Stimulated activated naive CD8-positive, alpha-beta T cell treated with anti-CD3 and anti-CD28 coated beads, Interleukin-15, amount 100 ng/mL, for 72 hours (primary cell): ENCODE data around the gene EFL1.

Experiments used
- ATAC-seq: fragments of 150-1000 bp; cut with Tn5 transposase; 2 replicates; pipeline ENCODE4 v1.10.0; 2021; ENCODE audit warnings: mild to moderate bottlenecking, moderate library complexity
- DNase-seq, 2 donors: peaks; one replicate each; pipeline ENCODE4 v3.0.0; 2021 to 2022
- H3K27ac Mint-ChIP-seq, 2 donors: one replicate each; pipeline ENCODE4 v1.8.0; 2022; ENCODE audit warnings: mild to moderate bottlenecking in 2 of 2, mixed read lengths in 2 of 2, moderate library complexity in 2 of 2
- H3K27me3 Mint-ChIP-seq: one replicate; pipeline ENCODE4 v1.8.0; 2022; ENCODE audit warnings: mixed read lengths
- H3K4me1 Mint-ChIP-seq: one replicate; pipeline ENCODE4 v1.8.0; 2022; ENCODE audit warnings: mild to moderate bottlenecking, mixed read lengths
- H3K4me3 Mint-ChIP-seq, 2 donors: one replicate each; pipeline ENCODE4 v1.8.0; 2022; ENCODE audit warnings: mild to moderate bottlenecking in 2 of 2, mixed read lengths in 2 of 2, moderate library complexity in 1 of 2
- H3K9me3 Mint-ChIP-seq, 2 donors: one replicate each; pipeline ENCODE4 v1.8.0; 2022; ENCODE audit warnings: mixed read lengths in 2 of 2

Gene EFL1

DNA sequence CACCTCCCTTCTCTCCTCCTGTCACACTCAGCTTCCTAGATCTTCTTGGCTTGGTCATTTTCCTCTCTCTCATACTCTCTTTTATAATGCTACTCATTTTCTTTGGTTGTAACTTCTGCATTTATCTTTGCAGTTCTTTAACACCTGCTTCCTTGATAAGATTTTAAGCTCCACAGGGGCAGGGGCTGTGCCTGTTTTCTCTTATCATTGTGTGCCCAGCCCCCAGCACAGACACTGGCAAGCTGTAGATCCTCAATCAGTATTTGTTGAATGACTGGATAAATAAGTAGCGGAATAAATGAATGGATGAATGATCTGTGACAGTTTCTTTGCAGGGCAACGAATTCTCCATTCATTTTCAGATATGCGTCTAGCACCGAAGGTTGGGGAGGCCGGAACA, 152.4 kb downstream of the EFL1 start:
- no peak for DNase-seq
- H3K4me1 Mint-ChIP-seq, result no peaks in the 10 kb centered on the region
- ATAC-seq, result no peak

DNA sequence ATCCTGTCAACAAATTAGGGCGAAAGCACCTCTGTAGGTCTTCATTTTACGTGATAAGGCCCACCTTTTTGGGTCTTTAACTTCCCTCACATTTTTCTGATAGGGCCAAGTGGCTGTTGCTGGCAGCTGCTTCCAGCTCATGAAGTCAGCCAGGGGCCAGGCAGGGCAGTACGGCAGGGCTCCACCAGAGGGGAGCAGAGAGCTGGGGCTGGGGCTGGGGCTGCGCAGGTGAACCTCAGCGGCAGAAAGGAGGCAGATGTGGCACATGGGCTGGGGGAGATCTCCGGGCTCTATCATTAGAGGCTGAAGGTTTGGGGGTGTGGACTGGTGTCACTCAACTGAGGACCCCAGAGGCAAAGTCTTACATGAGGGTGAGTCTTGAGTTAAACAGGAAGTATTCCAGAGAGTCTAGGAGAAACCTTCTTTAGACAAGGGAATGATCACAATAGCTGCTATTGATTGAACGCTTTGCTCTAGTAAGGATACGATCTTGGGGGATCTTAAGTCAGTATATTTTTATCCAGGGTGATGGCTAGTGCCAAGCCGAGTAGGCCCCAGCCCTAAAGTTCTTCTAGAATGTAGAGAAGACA, 153.9 kb downstream of the EFL1 start:
- Mint-ChIP-seq H3K27me3 (peaks cover 6% of the 10 kb centered on the region), H3K4me3 (no peak overlapping the region), H3K9me3 (no peaks in the 10 kb centered on the region)

More for the DNA sequence above, 152.4 kb downstream of the EFL1 start:
- Mint-ChIP-seq H3K4me3 (no peak overlapping the region), H3K27ac (no peak overlapping the region), H3K27me3 (no peaks in the 10 kb centered on the region), H3K9me3 (no peaks in the 10 kb centered on the region)

DNA sequence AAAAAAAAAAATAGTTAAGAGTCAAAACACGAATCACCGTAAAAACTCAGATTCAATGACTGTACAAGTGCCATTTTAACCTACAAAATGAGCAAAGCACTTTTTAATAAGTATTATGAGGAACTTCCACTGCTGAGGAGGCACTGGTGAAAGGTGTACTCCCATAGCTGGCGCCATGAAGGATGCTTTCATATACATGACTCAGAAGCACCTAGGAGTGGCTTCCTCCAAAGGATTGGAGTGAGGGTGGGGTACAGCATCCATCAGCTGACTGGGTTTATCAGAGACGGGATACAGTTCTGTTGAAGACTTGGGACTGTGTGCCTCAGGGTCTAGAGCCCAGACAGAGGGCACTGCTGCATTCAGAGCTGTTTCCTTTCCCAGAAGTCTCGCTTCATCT, 155.9 kb downstream of the EFL1 start:
- H3K27ac Mint-ChIP-seq, result no peak overlapping the region
- no peak overlapping the region for H3K4me3 Mint-ChIP-seq
- peaks cover 6% of the 10 kb centered on the region for H3K27me3 Mint-ChIP-seq
- no peaks in the 10 kb centered on the region for H3K9me3 Mint-ChIP-seq
- DNase-seq (no peak), ATAC-seq (no peak)
- H3K4me1 Mint-ChIP-seq, result no peaks in the 10 kb centered on the region

More for the DNA sequence above, 153.9 kb downstream of the EFL1 start:
- H3K27ac Mint-ChIP-seq, result no peak overlapping the region
- peak; percentile 77 to 83 for DNase-seq
- ATAC-seq, result peak; percentile 94
- no peaks in the 10 kb centered on the region for H3K4me1 Mint-ChIP-seq

DNA sequence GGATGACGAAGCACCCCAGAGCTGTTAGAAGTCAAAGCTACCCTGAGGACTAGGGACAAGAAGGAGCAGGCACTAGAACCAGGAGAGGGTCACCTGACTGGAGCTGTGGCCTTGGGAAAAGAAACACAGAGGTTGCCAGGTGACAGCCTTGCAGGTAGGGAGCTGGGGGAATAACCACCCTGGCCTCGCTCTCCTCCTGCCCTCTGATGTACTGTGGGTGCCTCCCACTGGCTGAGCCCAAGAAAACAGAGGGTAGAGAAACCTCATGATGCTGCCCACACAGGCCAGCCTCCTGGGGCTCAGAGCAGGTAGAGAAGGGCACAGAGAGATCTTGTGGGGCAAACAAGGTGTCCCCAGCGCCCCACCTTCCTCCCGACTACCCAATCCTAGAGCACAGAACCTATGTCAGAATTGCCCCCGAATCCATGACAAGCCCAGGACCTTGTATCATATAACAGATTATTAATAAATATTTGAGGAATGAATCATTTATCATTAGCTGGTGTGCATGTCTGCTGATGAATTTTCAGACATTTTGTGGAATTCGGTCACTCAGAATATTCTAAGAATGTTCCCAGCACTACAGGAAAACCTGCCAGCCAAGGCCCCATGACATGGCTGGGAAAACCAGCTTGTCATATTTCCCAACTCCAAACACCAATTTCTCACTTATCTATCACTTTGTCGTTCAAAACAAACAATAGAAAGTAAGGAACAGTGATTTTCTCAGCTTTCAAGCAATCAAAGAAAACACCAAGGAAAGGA, 156.9 kb downstream of the EFL1 start:
- H3K4me3 Mint-ChIP-seq, result no peak overlapping the region
- H3K9me3 Mint-ChIP-seq, result no peaks in the 10 kb centered on the region
- peaks cover 11% of the 10 kb centered on the region for H3K27me3 Mint-ChIP-seq
- DNase-seq (no peak), ATAC-seq (no peak)
- peak overlapping the region in 1 of 2 donors; percentile 53 for H3K27ac Mint-ChIP-seq
- no peaks in the 10 kb centered on the region for H3K4me1 Mint-ChIP-seq

DNA sequence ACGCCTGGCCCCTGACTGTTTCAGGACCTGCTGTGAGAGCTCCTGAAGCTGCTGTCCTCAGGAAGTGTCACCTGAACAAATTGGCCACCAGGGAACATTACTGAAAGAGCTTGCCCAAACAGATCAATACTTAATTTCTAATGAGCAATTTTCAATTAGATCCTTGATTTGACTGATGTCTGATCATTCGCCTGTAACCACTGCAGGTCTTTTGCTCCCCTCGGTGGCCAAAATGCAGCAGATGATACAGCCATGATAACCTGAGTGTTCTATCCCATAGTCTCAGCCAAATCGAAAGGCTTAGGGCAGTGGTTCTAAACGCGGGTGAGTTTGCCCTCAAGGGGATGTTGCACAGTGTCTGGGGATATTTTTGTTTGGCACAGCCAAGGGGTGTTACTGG, 159.1 kb downstream of the EFL1 start:
- H3K4me3 Mint-ChIP-seq, result no peak overlapping the region
- no peaks in the 10 kb centered on the region for H3K9me3 Mint-ChIP-seq
- H3K4me1 Mint-ChIP-seq, result no peaks in the 10 kb centered on the region
- peaks cover 15% of the 10 kb centered on the region for H3K27me3 Mint-ChIP-seq
- DNase-seq (no peak), ATAC-seq (no peak)
- H3K27ac Mint-ChIP-seq, result no peak overlapping the region

DNA sequence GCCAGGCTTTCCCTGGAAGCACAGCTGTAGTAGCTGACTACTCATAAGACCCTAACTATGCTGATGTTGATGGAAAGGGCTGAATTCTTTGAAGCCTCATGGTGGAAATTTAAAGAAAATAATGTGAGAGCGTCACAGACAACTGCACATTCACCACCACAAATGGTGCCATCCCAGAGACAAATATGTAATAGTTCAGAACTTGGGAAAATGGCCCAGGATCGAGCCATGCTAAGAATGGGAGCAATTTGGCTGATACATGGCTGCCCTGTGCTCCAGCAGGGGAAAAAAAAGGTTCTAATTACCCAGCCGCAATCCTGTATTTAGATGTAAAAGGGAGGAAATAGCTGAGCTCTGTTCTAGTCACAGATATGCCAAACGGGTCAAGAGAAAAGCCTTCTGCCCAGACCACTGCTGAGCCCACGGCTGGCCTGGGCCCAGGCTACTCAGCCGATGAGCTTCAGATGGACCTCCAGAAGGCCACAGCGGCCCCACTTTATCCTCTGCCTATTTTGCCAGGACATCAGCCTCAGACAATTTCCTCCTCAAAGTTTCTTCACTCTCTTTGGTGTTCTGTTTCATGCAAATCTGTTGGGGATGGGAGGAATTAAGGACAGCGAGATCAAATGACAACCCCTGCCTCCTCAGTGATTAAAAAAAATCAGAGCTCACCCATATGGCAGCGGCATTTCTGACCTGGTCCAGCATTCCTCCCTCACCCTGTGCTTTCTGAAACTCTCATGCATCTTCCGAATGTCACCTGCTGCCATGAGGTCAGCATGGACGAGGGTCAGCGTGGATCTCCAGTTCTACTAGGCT, 162.2 kb downstream of the EFL1 start:
- peaks cover 15% of the 10 kb centered on the region for H3K27me3 Mint-ChIP-seq

DNA sequence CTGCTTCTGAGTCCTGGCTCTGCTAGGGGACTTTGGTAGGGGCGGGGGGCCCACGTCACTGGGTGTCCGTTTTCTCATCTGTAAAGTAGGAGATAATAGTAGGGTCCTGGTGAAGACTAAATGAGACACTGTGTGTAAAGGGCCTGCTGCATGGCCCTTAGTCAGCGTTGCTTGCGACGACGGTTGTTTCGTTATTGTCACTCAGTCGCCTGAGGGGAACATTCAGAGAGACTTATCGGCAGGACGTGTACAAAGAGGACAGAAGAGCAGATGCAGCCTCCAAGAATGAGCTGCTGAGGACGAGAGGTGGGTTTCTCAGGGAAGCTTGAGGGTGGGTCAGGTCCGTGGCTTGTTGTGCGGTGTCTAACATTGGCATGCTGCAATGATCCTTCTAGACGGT, 163.9 kb downstream of the EFL1 start:
- DNase-seq, result no peak
- H3K9me3 Mint-ChIP-seq, result peaks cover 0 to 4% of the 10 kb centered on the region in 2 donors
- H3K4me1 Mint-ChIP-seq, result no peaks in the 10 kb centered on the region
- ATAC-seq, result no peak
- H3K27me3 Mint-ChIP-seq, result peaks cover 19% of the 10 kb centered on the region
- no peak overlapping the region for H3K4me3 Mint-ChIP-seq
- no peak overlapping the region for H3K27ac Mint-ChIP-seq

More for the DNA sequence above, 162.2 kb downstream of the EFL1 start:
- H3K27ac Mint-ChIP-seq, result no peak overlapping the region
- ATAC-seq (no peak), DNase-seq (no peak)
- H3K9me3 Mint-ChIP-seq, result no peaks in the 10 kb centered on the region
- H3K4me1 Mint-ChIP-seq, result no peaks in the 10 kb centered on the region
- no peak overlapping the region for H3K4me3 Mint-ChIP-seq

DNA sequence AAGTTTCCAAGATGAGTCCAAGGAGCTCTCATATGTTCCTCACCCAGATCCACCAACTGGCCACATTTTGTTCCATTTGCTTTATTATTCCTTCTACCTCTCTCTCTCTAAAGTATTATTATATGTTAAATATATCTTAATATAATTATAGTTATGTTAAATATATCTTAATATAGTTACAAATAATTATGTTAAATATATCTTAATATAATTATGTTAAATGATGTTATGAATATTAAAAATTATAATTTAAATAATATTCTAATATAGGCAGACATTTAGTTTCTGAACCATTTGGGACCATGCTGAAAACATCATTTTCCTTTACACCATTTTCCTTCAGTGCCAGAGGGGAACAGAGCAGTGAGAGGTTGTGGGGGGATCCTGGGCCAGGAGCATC, 166.7 kb downstream of the EFL1 start:
- no peak overlapping the region for H3K4me3 Mint-ChIP-seq
- ATAC-seq, result no peak
- H3K27me3 Mint-ChIP-seq, result peaks cover 16% of the 10 kb centered on the region
- no peak overlapping the region for H3K27ac Mint-ChIP-seq
- DNase-seq, result no peak
- peaks cover 0 to 4% of the 10 kb centered on the region in 2 donors for H3K9me3 Mint-ChIP-seq
- H3K4me1 Mint-ChIP-seq, result no peaks in the 10 kb centered on the region

DNA sequence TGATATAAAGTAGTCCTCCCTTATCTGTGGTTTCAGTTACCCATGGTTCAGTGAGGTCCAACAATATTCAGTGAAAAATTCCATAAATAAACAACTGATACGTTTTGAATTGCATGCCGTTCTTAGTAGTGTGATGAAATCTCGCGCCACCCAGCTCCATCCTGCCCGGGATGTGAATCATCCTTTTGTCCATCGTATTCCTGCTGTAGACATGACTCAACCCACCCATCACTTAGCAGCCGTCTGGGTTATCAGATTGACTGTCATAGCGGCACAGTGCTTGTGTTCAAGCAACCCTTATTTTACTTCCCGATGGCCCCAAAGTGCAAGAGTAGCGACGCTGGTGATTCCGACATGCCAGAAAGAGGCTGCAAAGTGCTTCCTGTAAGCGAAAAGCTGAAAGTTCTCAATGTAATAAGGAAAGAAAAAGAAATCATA, 168.7 kb downstream of the EFL1 start:
- no peaks in the 10 kb centered on the region for H3K4me1 Mint-ChIP-seq
- ATAC-seq (no peak), DNase-seq (no peak)
- peaks cover 10% of the 10 kb centered on the region for H3K27me3 Mint-ChIP-seq
- no peak overlapping the region for H3K27ac Mint-ChIP-seq
- H3K4me3 Mint-ChIP-seq, result no peak overlapping the region
- peaks cover 0 to 4% of the 10 kb centered on the region in 2 donors for H3K9me3 Mint-ChIP-seq

DNA sequence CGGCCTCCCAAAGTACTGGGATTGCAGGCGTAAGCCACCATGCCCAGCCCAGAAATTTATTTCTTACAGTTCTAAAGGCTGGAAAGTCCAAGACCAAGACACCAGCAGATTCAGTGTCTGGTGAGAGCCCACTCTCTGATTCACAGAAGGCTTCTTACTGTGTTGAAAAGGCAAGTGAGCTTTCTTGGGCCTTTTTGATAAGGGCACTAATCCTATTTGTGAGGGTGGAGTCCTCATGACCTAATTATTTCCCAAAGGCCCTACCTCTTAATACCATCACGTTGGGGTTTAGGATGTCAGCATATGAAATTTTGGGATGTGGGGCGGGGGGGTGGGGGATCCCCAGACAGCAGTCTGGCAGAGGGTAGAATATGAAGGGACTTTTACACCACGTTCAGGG, 169.2 kb downstream of the EFL1 start:
- H3K4me1 Mint-ChIP-seq, result no peaks in the 10 kb centered on the region
- H3K9me3 Mint-ChIP-seq, result peaks cover 0 to 4% of the 10 kb centered on the region in 2 donors
- no peak overlapping the region for H3K4me3 Mint-ChIP-seq
- peaks cover 10% of the 10 kb centered on the region for H3K27me3 Mint-ChIP-seq
- ATAC-seq, result no peak
- no peak for DNase-seq
- H3K27ac Mint-ChIP-seq, result no peak overlapping the region

DNA sequence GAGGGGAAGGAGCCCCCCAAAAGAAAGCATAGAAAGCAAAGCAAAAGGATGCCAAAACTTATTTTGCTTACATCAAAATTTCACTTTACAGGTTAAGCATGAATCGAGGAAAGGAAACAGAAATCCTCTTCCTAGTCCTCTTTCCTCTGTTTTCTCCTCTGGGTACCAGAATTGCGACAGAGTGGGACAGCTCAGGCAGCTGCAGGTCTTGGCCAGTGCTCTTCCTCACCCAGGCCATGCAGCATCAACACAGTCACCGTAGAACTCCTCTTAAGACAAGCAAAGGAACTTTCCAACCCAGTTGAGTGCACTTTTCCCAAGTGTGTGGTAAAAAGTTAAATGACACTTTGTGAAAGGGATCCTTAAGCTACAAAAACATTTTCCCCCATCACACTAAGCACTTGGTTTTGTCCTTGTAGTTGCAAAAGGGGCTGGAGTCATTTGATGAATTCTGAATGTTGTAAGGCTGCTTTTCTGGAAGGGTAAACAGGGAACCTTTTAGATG, 170.8 kb downstream of the EFL1 start:
- DNase-seq, result no peak
- peaks cover 10% of the 10 kb centered on the region for H3K27me3 Mint-ChIP-seq
- peaks cover 0 to 4% of the 10 kb centered on the region in 2 donors for H3K9me3 Mint-ChIP-seq
- H3K27ac Mint-ChIP-seq, result no peak overlapping the region
- no peak overlapping the region for H3K4me3 Mint-ChIP-seq
- no peaks in the 10 kb centered on the region for H3K4me1 Mint-ChIP-seq
- ATAC-seq, result no peak

DNA sequence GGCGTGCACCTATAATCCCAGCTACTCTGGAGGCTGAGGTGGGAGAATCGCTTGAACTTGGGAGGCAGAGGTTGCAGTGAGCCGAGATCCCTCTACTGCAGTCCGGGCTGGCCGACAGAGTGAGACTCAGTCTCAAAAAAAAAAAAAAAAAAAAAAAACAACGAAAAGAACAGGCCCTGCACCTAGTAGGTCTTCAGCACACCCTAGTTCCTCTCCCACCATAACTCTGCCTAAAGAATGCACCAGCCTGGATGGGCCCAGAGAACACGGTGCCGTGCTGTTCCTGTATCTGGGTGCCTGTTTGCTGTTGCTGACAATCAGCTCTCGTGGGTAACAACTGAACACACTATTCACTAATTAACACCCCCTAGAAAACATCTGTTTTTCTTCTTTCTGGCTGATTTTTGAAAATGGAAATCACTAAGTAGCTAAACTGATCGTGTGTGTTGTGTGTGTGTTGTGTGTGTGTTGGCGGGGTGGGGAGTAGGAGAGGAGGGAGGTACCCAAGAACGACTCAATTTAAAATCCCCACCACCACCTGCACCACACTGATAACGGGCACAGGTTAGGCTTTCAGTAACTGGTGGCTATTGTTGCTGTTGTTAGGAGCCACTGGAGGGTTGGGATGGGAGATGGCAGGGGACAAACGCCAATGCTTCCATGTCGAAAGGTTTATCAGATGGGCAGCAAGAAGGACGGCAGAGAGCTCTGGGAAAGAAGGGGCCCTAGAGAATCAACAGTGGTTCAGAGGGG, 176.1 kb downstream of the EFL1 start:
- H3K27me3 Mint-ChIP-seq, result peaks cover 13% of the 10 kb centered on the region
- no peak for DNase-seq
- no peak overlapping the region for H3K4me3 Mint-ChIP-seq
- ATAC-seq, result no peak
- no peaks in the 10 kb centered on the region for H3K9me3 Mint-ChIP-seq
- H3K4me1 Mint-ChIP-seq, result no peaks in the 10 kb centered on the region
- no peak overlapping the region for H3K27ac Mint-ChIP-seq

DNA sequence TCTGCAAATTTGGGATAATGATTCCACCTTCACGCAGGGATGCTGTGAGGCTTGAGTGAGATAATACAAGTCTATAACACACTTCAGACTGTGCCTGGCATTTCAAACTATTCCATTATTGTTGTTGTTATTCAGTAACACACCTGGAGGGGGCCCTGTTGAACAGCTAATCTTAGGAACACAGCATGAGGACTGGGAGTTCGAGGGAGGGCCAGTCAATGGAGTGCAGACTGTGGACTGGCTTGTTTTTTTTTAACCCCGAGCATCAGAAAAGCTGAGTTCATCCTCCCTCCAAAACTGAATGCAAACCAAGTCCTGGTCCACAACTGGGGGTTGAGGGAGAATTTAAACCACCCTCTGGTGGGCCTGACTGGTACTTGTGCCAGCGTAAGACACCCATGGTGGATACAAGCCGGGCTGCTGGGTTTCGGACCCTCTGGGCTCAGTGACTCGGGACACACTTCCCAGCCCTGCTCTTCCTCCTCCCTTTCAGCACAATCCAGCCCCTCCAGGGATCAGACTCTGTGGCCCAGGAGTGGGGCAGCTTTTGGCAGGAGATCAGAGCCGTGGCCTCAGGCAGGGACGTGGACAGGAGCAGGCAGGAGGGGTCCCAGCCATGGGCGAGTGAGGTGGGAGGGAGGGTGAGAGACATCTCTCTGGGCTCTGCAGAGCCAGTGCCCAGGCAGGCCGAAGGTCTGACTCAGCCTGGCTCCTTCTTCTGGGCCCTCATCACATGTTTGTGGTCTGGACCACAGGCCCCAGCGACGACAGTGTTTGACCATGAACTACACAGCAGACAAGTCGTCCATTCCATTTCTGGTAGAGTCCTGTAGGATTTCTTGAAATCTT, 180.4 kb downstream of the EFL1 start:
- no peak overlapping the region for H3K27ac Mint-ChIP-seq
- H3K4me3 Mint-ChIP-seq, result no peak overlapping the region
- H3K9me3 Mint-ChIP-seq, result no peaks in the 10 kb centered on the region
- ATAC-seq, result no peak
- no peaks in the 10 kb centered on the region for H3K4me1 Mint-ChIP-seq
- peaks cover 20% of the 10 kb centered on the region for H3K27me3 Mint-ChIP-seq
- DNase-seq, result no peak

DNA sequence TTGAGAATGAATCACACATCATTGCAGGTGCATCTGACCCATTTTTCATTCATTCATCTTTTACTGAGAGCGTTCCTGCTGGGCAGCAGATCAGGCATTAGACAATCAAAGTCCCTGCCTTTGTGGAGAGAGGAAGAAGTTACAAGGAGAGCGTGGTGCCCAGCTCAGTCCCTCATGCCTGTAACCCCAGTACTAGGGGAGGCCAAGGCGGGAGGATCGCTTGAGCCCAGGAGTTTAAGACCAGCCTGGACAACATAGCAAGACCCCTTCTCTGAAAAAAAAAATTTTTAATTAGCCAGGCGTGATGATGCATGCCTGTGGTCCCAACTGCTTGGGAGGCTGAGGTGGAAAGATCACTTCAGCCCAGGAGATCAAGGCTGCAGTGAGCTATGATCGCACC, 181.8 kb downstream of the EFL1 start:
- Mint-ChIP-seq H3K27ac (no peak overlapping the region), H3K9me3 (no peaks in the 10 kb centered on the region), H3K27me3 (peaks cover 29% of the 10 kb centered on the region), H3K4me1 (no peaks in the 10 kb centered on the region), H3K4me3 (no peak overlapping the region)
- ATAC-seq, result no peak
- no peak for DNase-seq
